ENCODE results near the gene MAMLD1. TPM values are rescaled to one million over a fixed set of nuclear protein-coding genes. Genes with fewer than 3 reads are reported as not detected.

The MAMLD1 gene
- total and polyA plus RNA-seq, 11 donors = 1.2 to 3.0 (median 1.4) TPM

- peak overlapping the region in 11 of 12 donors; percentile 54 to 87 (median 75) for H3K27ac ChIP-seq
- H3K27me3 ChIP-seq = no peaks in the 10 kb centered on the region
- H3K4me3 ChIP-seq = no peak overlapping the region
- no peaks in the 10 kb centered on the region for H3K36me3 ChIP-seq
- ATAC-seq (peak in 2 of 4 donors; percentile 2 to 5), DNase-seq (no peak)
- intact Hi-C loops (cut with DNase I) = loop anchor here in 5 of 10 donors (10.0 kb wide), 3 partner anchors 57 to 87 kb away; partner anchors contain the start of gene MTM1 (in 1 of the 5)
- H3K9me3 ChIP-seq = no peaks in the 10 kb centered on the region
- peaks cover 0 to 39% (median 7%) of the 10 kb centered on the region in 12 donors for H3K4me1 ChIP-seq
- 55 to 72% (median 63%) methylated on average over 4 to 5 of the region's 5 CpGs for WGBS, 4 donors
- TF ChIP-seq CTCF (IDR thresholded peaks at IDR 0.05) (no peak), POLR2A (IDR thresholded peaks at IDR 0.05) (no peak)
Observed at GRCh38 chrX:150508018-150508417, 144.9 kb downstream of the MAMLD1 start.

GRCh38 chrX:150508451-150509367 lies 145.6 kb downstream of the MAMLD1 start:
- WGBS, 4 donors = 27 to 66% (median 39%) methylated on average over 10 to 16 of the region's 16 CpGs
- ATAC-seq (peak; percentile 83 to 89 (median 85)), DNase-seq (peak; percentile 48 to 71 (median 58))
- Histone ChIP-seq H3K4me1 (peaks cover 0 to 38% (median 7%) of the 10 kb centered on the region in 12 donors), H3K9me3 (no peaks in the 10 kb centered on the region), H3K27ac (peak overlapping the region; percentile 54 to 87 (median 74)), H3K27me3 (no peaks in the 10 kb centered on the region), H3K36me3 (no peaks in the 10 kb centered on the region), H3K4me3 (peak overlapping the region in 3 of 12 donors; percentile 27 to 38 (median 28))
- TF ChIP-seq POLR2A (IDR thresholded peaks at IDR 0.05) = no peak
- no peak for TF ChIP-seq CTCF (IDR thresholded peaks at IDR 0.05)
- intact Hi-C loops (cut with DNase I) = loop anchor here in 5 of 10 donors (10.0 kb wide), 3 partner anchors 56 to 86 kb away; partner anchors contain the start of gene MTM1 (in 1 of the 5)

DNA sequence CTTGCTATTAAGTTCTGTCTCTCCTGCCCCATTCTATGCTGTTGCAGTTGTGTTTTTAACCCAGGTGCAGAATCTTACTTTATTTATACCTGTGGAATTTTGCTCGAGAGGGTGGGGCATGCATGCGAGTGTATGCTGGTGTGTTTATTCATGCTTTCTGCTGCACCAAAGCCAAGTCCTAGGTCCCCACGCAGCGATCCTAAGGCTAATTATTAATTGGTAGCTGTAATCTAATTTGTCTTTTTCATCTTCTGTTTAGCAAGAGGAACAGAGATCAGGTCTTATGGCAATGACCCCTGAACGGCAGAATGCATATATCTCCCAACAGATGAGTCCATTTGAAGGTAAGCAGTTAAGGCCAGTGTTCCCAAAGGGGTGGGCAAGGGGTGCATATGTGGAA lies 146.6 kb downstream of the MAMLD1 start:
- no peaks in the 10 kb centered on the region for H3K27me3 ChIP-seq
- no peak overlapping the region for H3K4me3 ChIP-seq
- DNase-seq = no peak
- WGBS, 4 donors = 80 to 94% (median 88%) methylated on average over 5 of the region's 5 CpGs
- TF ChIP-seq POLR2A (IDR thresholded peaks at IDR 0.05) (no peak), CTCF (IDR thresholded peaks at IDR 0.05) (no peak)
- peaks cover 0 to 28% (median 7%) of the 10 kb centered on the region in 12 donors for H3K4me1 ChIP-seq
- no peaks in the 10 kb centered on the region for H3K9me3 ChIP-seq
- no peak for ATAC-seq
- no peaks in the 10 kb centered on the region for H3K36me3 ChIP-seq
- peak overlapping the region in 1 of 12 donors; percentile 37 for H3K27ac ChIP-seq
- intact Hi-C loops (cut with DNase I) = loop anchor here in 6 of 10 donors (5.0 to 10.0 kb wide), 4 partner anchors 38 to 85 kb away; partner anchors contain the start of gene MTM1 (in 1 of the 6)

GRCh38 chrX:150512461-150512901 lies 149.4 kb downstream of the MAMLD1 start:
- no peak for ATAC-seq
- H3K4me1 ChIP-seq = peaks cover 0 to 15% (median 6%) of the 10 kb centered on the region in 12 donors
- H3K27ac ChIP-seq = no peak overlapping the region
- no peaks in the 10 kb centered on the region for H3K27me3 ChIP-seq
- intact Hi-C loops (cut with DNase I) = loop anchor here in 1 of 10 donors (5.0 kb wide), 1 partner anchor 35 kb away; no protein-coding TSS in a partner anchor
- TF ChIP-seq POLR2A (IDR thresholded peaks at IDR 0.05) (no peak), CTCF (IDR thresholded peaks at IDR 0.05) (no peak)
- no peaks in the 10 kb centered on the region for H3K9me3 ChIP-seq
- DNase-seq = no peak
- H3K36me3 ChIP-seq = no peaks in the 10 kb centered on the region
- WGBS, 4 donors = 76 to 92% (median 89%) methylated on average over 9 to 14 of the region's 14 CpGs
- no peak overlapping the region for H3K4me3 ChIP-seq
